Keratinocyte (primary cell): ENCODE data around the gene FAM184B.

Source experiments
- EZH2 ChIP-seq: IDR thresholded peaks from one replicate; pipeline ENCODE4 v1.6.1; 2012; ENCODE audit warnings: inconsistent platforms, mild to moderate bottlenecking, low read length, moderate library complexity
- TF ChIP-seq, protein P1 (sequence below), 3 experiments: IDR thresholded peaks in 1 of 3; conservative IDR thresholded peaks in 1 of 3; optimal IDR thresholded peaks in 1 of 3; 2 replicates in 2 of 3; 3 replicates in 1 of 3; pipeline versions ENCODE3 to v1.5.1; 2011; ENCODE audit warnings: low read length in 3 of 3, mild to moderate bottlenecking in 3 of 3, moderate library complexity in 2 of 3, control low read depth in 1 of 3, inconsistent platforms in 1 of 3; ENCODE audit not compliant: insufficient read depth in 2 of 3; ENCODE audit errors: extremely low read depth in 1 of 3

DNA sequence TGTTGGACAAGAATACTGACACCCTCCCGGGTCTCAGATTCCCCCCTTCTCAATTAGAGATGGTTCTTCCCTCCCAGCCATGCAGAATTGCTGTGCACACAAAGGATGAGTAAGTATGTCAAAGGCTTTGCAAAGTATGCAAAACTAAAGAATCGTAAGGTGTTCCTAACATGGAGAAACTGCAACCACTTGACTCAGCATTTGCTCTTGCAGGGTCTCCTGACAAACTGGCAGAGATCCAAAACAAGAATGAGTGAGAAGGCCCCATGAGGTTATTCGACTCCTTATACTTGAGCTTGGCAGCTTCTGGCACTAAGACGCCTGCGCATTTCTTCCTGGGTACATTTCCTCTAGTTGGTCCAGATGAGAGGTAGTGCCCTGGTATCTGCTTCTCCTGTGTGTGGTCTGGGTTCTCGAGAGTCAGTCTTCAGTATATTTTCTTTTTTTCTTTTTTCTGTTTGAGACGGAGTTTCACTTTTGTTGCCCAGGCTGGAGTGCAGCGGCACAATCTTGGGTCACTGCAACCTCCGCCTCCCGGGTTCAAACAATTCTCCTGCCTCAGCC is 8.2 kb downstream of the FAM184B start:
- TF ChIP-seq, protein P1, sequence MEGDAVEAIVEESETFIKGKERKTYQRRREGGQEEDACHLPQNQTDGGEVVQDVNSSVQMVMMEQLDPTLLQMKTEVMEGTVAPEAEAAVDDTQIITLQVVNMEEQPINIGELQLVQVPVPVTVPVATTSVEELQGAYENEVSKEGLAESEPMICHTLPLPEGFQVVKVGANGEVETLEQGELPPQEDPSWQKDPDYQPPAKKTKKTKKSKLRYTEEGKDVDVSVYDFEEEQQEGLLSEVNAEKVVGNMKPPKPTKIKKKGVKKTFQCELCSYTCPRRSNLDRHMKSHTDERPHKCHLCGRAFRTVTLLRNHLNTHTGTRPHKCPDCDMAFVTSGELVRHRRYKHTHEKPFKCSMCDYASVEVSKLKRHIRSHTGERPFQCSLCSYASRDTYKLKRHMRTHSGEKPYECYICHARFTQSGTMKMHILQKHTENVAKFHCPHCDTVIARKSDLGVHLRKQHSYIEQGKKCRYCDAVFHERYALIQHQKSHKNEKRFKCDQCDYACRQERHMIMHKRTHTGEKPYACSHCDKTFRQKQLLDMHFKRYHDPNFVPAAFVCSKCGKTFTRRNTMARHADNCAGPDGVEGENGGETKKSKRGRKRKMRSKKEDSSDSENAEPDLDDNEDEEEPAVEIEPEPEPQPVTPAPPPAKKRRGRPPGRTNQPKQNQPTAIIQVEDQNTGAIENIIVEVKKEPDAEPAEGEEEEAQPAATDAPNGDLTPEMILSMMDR (optimal IDR thresholded peaks at IDR 0.05 in 1 of 3, IDR thresholded peaks at IDR 0.05 in 1 of 3, conservative IDR thresholded peaks at IDR 0.05 in 1 of 3; ENCODE audit: extremely low read depth in 1 of 3, insufficient read depth in 2 of 3, low read length in 3 of 3) = no peak
- TF ChIP-seq EZH2 = no peak
